Activated CD4-positive, alpha-beta memory T cell treated with anti-CD3 and anti-CD28 coated beads for 36 hours (primary cell): ENCODE results near the gene HILPDA. TPM values are rescaled to one million over a fixed set of nuclear protein-coding genes. Genes with fewer than 3 reads are reported as not detected.
A peak's percentile ranks its signal among the peaks of the same experiment; 100 is the strongest.

Experiments
- CTCF ChIA-PET: fragments of 350-600 bp; sonication (Branson Sonifier 250); formaldehyde crosslinking; loops from one replicate; lab custom pipeline; 2021; ENCODE audit warnings: antibody characterized with exemption, inconsistent platforms; lab: Charles Lee
- POLR2A ChIA-PET: fragments of 350-600 bp; sonication (Branson Sonifier 250); formaldehyde crosslinking; loops from one replicate; lab custom pipeline; 2021; ENCODE audit warnings: antibody characterized with exemption; lab: Charles Lee
- DNase-seq: peaks from one replicate; pipeline ENCODE4 v3.0.0-alpha.2; 2020
- H3K27ac Mint-ChIP-seq: one replicate; pipeline ENCODE4 v1.8.0; 2021; ENCODE audit warnings: mixed read lengths
- H3K27me3 Mint-ChIP-seq: one replicate; pipeline ENCODE4 v1.8.0; 2021; ENCODE audit warnings: mixed read lengths
- H3K36me3 Mint-ChIP-seq: one replicate; pipeline ENCODE4 v1.8.0; 2021; ENCODE audit warnings: mixed read lengths
- H3K4me1 Mint-ChIP-seq: one replicate; pipeline ENCODE4 v1.8.0; 2021; ENCODE audit warnings: low read depth, mixed read lengths
- H3K4me3 Mint-ChIP-seq: one replicate; pipeline ENCODE4 v1.8.0; 2021; ENCODE audit warnings: mild to moderate bottlenecking, mixed read lengths
- H3K9me3 Mint-ChIP-seq: one replicate; pipeline ENCODE4 v1.8.0; 2021; ENCODE audit warnings: mixed read lengths
- intact Hi-C: fragments of 100-400 bp; cut with micrococcal nuclease; formaldehyde crosslinking; loops from one replicate; pipeline ENCODE4 v1.15.1; 2023
- total RNA-seq, 2 experiments: library from RNA; stranded (reverse); gene quantifications; one replicate each; pipeline ENCODE4 v1.2.3, GENCODE V29; 2021

The HILPDA gene
- total RNA-seq, 2 experiments from 2014 or later = 48.6 to 48.8 TPM

- no peaks in the 10 kb centered on the region for H3K4me1 Mint-ChIP-seq
- H3K27me3 Mint-ChIP-seq = peaks cover 3% of the 10 kb centered on the region
- no peak overlapping the region for H3K4me3 Mint-ChIP-seq
- no peaks in the 10 kb centered on the region for H3K9me3 Mint-ChIP-seq
- intact Hi-C loops = no loop called here
- CTCF ChIA-PET = interaction anchor here (0.9 to 4.5 kb wide), 3 partner anchors 8 to 87 kb away, joined by 3 to 29 read pairs (median 3); no protein-coding TSS in a partner anchor
- no peaks in the 10 kb centered on the region for H3K36me3 Mint-ChIP-seq
- DNase-seq = no peak
- POLR2A ChIA-PET = interaction anchor here (2.1 kb wide), 1 partner anchor 27 kb away, joined by 7 read pairs; no protein-coding TSS in a partner anchor
- H3K27ac Mint-ChIP-seq = no peak overlapping the region
Measured at GRCh38 chr7:128434413-128435326, 21.0 kb upstream of the HILPDA start.

- no peak overlapping the region for H3K4me3 Mint-ChIP-seq
- POLR2A ChIA-PET = interaction anchor here (2.1 kb wide), 1 partner anchor 26 kb away, joined by 7 read pairs; no protein-coding TSS in a partner anchor
- H3K27ac Mint-ChIP-seq = no peak overlapping the region
- no peaks in the 10 kb centered on the region for H3K36me3 Mint-ChIP-seq
- H3K9me3 Mint-ChIP-seq = no peaks in the 10 kb centered on the region
- CTCF ChIA-PET = interaction anchor here (0.9 to 4.5 kb wide), 3 partner anchors 9 to 88 kb away, joined by 3 to 29 read pairs (median 7); no protein-coding TSS in a partner anchor
- peaks cover 3% of the 10 kb centered on the region for H3K27me3 Mint-ChIP-seq
- no peak for DNase-seq
- H3K4me1 Mint-ChIP-seq = no peaks in the 10 kb centered on the region
- intact Hi-C loops = no loop called here
Measured at GRCh38 chr7:128435327-128435686, 20.4 kb upstream of the HILPDA start.

- ChIA-PET CTCF (interaction anchor here (0.6 to 4.5 kb wide), 4 partner anchors 11 to 90 kb away, joined by 3 to 29 read pairs (median 4); no protein-coding TSS in a partner anchor), POLR2A (no interaction called here)
- no peak for DNase-seq
- H3K27me3 Mint-ChIP-seq = peaks cover 3% of the 10 kb centered on the region
- no peaks in the 10 kb centered on the region for H3K9me3 Mint-ChIP-seq
- intact Hi-C loops = no loop called here
- no peak overlapping the region for H3K4me3 Mint-ChIP-seq
- no peaks in the 10 kb centered on the region for H3K36me3 Mint-ChIP-seq
- H3K4me1 Mint-ChIP-seq = no peaks in the 10 kb centered on the region
- H3K27ac Mint-ChIP-seq = no peak overlapping the region
Measured at GRCh38 chr7:128437426-128438332, 18.0 kb upstream of the HILPDA start.

GRCh38 chr7:128442356-128442755, 13.3 kb upstream of the HILPDA start:
- Mint-ChIP-seq H3K36me3 (no peaks in the 10 kb centered on the region), H3K9me3 (no peaks in the 10 kb centered on the region), H3K4me1 (no peaks in the 10 kb centered on the region), H3K27ac (no peak overlapping the region), H3K27me3 (no peaks in the 10 kb centered on the region), H3K4me3 (no peak overlapping the region)
- intact Hi-C loops = no loop called here
- CTCF ChIA-PET = interaction anchor here (0.9 to 2.8 kb wide), 4 partner anchors 15 to 32 kb away, joined by 3 to 19 read pairs (median 5); no protein-coding TSS in a partner anchor
- no peak for DNase-seq
- POLR2A ChIA-PET = interaction anchor here (0.9 kb wide), 1 partner anchor 10 kb away, joined by 3 read pairs; no protein-coding TSS in a partner anchor

- CTCF ChIA-PET = interaction anchor here (0.8 to 4.4 kb wide), 8 partner anchors 9 to 46 kb away, joined by 3 to 30 read pairs (median 3); partner anchors contain the start of gene HILPDA
- POLR2A ChIA-PET = interaction anchor here (1.0 to 1.3 kb wide), 3 partner anchors 10 to 16 kb away, joined by 3 read pairs; partner anchors contain the start of gene HILPDA
Measured at GRCh38 chr7:128443831-128444600, 11.7 kb upstream of the HILPDA start.

GRCh38 chr7:128446306-128446705, 9.4 kb upstream of the HILPDA start:
- POLR2A ChIA-PET = interaction anchor here (1.0 kb wide), 1 partner anchor 9 kb away, joined by 4 read pairs; the partner anchor contains the start of gene HILPDA
- H3K27me3 Mint-ChIP-seq = no peaks in the 10 kb centered on the region

More at GRCh38 chr7:128443831-128444600, 11.7 kb upstream of the HILPDA start:
- Mint-ChIP-seq H3K27ac (no peak overlapping the region), H3K9me3 (no peaks in the 10 kb centered on the region), H3K36me3 (no peaks in the 10 kb centered on the region), H3K4me1 (peaks cover 7% of the 10 kb centered on the region), H3K27me3 (no peaks in the 10 kb centered on the region), H3K4me3 (no peak overlapping the region)
- intact Hi-C loops = no loop called here
- no peak for DNase-seq

GRCh38 chr7:128447941-128448564, 7.6 kb upstream of the HILPDA start:
- peak; percentile 28 for DNase-seq
- ChIA-PET CTCF (interaction anchor here (1.0 to 2.9 kb wide), 5 partner anchors 12 to 50 kb away, joined by 3 to 25 read pairs (median 4); no protein-coding TSS in a partner anchor), POLR2A (no interaction called here)
- H3K9me3 Mint-ChIP-seq = no peaks in the 10 kb centered on the region
- H3K36me3 Mint-ChIP-seq = no peaks in the 10 kb centered on the region
- no peak overlapping the region for H3K27ac Mint-ChIP-seq
- intact Hi-C loops = no loop called here
- no peak overlapping the region for H3K4me3 Mint-ChIP-seq
- peaks cover 34% of the 10 kb centered on the region for H3K4me1 Mint-ChIP-seq
- peaks cover 5% of the 10 kb centered on the region for H3K27me3 Mint-ChIP-seq

More at GRCh38 chr7:128446306-128446705, 9.4 kb upstream of the HILPDA start:
- no peak for DNase-seq
- Mint-ChIP-seq H3K9me3 (no peaks in the 10 kb centered on the region), H3K36me3 (no peaks in the 10 kb centered on the region), H3K27ac (no peak overlapping the region), H3K4me1 (peaks cover 19% of the 10 kb centered on the region), H3K4me3 (no peak overlapping the region)
- CTCF ChIA-PET = interaction anchor here (1.6 to 4.4 kb wide), 2 partner anchors 15 to 19 kb away, joined by 8 to 30 read pairs; no protein-coding TSS in a partner anchor
- intact Hi-C loops = no loop called here

GRCh38 chr7:128448751-128449302, 6.9 kb upstream of the HILPDA start:
- no peak for DNase-seq
- H3K4me1 Mint-ChIP-seq = peaks cover 34% of the 10 kb centered on the region
- H3K36me3 Mint-ChIP-seq = no peaks in the 10 kb centered on the region
- peaks cover 5% of the 10 kb centered on the region for H3K27me3 Mint-ChIP-seq
- no peak overlapping the region for H3K27ac Mint-ChIP-seq
- intact Hi-C loops = no loop called here
- no peaks in the 10 kb centered on the region for H3K9me3 Mint-ChIP-seq
- POLR2A ChIA-PET = no interaction called here
- no peak overlapping the region for H3K4me3 Mint-ChIP-seq
- CTCF ChIA-PET = interaction anchor here (1.0 to 2.9 kb wide), 4 partner anchors 12 to 51 kb away, joined by 4 to 25 read pairs (median 12); no protein-coding TSS in a partner anchor

GRCh38 chr7:128450409-128450808, 5.3 kb upstream of the HILPDA start:
- Mint-ChIP-seq H3K27me3 (peaks cover 5% of the 10 kb centered on the region), H3K4me3 (no peak overlapping the region), H3K4me1 (peaks cover 46% of the 10 kb centered on the region), H3K27ac (peak overlapping the region; percentile 42), H3K9me3 (no peaks in the 10 kb centered on the region), H3K36me3 (no peaks in the 10 kb centered on the region)
- intact Hi-C loops = loop anchor here (10.0 kb wide), 1 partner anchor 414 kb away; the partner anchor contains the start of gene ATP6V1F
- no peak for DNase-seq
- CTCF ChIA-PET = interaction anchor here (1.1 to 2.9 kb wide), 2 partner anchors 10 to 25 kb away, joined by 5 to 20 read pairs; no protein-coding TSS in a partner anchor
- POLR2A ChIA-PET = no interaction called here

GRCh38 chr7:128450913-128451312, 4.8 kb upstream of the HILPDA start:
- Mint-ChIP-seq H3K9me3 (no peaks in the 10 kb centered on the region), H3K4me3 (no peak overlapping the region), H3K36me3 (peaks cover under 1% of the 10 kb centered on the region), H3K27me3 (peaks cover 5% of the 10 kb centered on the region), H3K4me1 (peaks cover 46% of the 10 kb centered on the region), H3K27ac (no peak overlapping the region)
- CTCF ChIA-PET = interaction anchor here (1.2 to 3.8 kb wide), 2 partner anchors 10 to 24 kb away, joined by 3 to 56 read pairs; no protein-coding TSS in a partner anchor
- DNase-seq = no peak
- intact Hi-C loops = loop anchor here (1.0 to 10.0 kb wide), 2 partner anchors 8 to 414 kb away; partner anchors contain the start of gene ATP6V1F
- POLR2A ChIA-PET = no interaction called here
